Fibroblast of lung (primary cell): ENCODE data around the gene KDM8. TPM values are rescaled to one million over a fixed set of nuclear protein-coding genes. Genes with fewer than 3 reads are reported as not detected.

Experiments used
- DNase-seq, 2 donors: peaks; one replicate each; pipeline versions ENCODE4 v3.0.0 to v3.0.0-alpha.2; 2010; ENCODE audit warnings: low read depth in 2 of 2
- H2AFZ ChIP-seq: 2 replicates; pipeline ENCODE4 v1.5.1; 2012; ENCODE audit warnings: low read length, control low read depth, inconsistent platforms
- H3K27ac ChIP-seq: 2 replicates; pipeline ENCODE4 v1.5.1; 2011; ENCODE audit warnings: low read length, control low read depth; ENCODE audit not compliant: insufficient read depth
- H3K27me3 ChIP-seq: 2 replicates; pipeline ENCODE4 v1.5.1; 2011; ENCODE audit warnings: mild to moderate bottlenecking, low read length; ENCODE audit not compliant: control insufficient read depth, insufficient read depth
- H3K36me3 ChIP-seq: 2 replicates; pipeline ENCODE4 v1.5.1; 2011; ENCODE audit warnings: low read length; ENCODE audit not compliant: control insufficient read depth, insufficient read depth
- H3K4me1 ChIP-seq: 2 replicates; pipeline ENCODE4 v1.5.1; 2011; ENCODE audit warnings: low read length; ENCODE audit not compliant: control insufficient read depth, insufficient read depth; ENCODE audit errors: extremely low read depth
- H3K4me2 ChIP-seq: 2 replicates; pipeline ENCODE4 v1.5.1; 2011; ENCODE audit warnings: low read length, control low read depth; ENCODE audit not compliant: insufficient read depth; ENCODE audit errors: extremely low read depth
- H3K4me3 ChIP-seq, 4 experiments: fragments of 200-600 bp in 1 of 4; sonication (generic) in 1 of 4; replicated peaks in 1 of 4; 2 replicates each; pipeline ENCODE4 v1.5.1; 2011 to 2016; ENCODE audit warnings: low read length in 4 of 4, low read depth in 3 of 4, mild to moderate bottlenecking in 3 of 4, control low read depth in 2 of 4, inconsistent platforms in 1 of 4, mixed read lengths in 1 of 4; ENCODE audit not compliant: insufficient read depth in 1 of 4; ENCODE audit errors: control extremely low read depth in 1 of 4
- H3K79me2 ChIP-seq: 2 replicates; pipeline ENCODE4 v1.5.1; 2012; ENCODE audit warnings: mild to moderate bottlenecking, low read length, inconsistent platforms; ENCODE audit not compliant: control insufficient read depth, insufficient read depth
- H3K9ac ChIP-seq: 2 replicates; pipeline ENCODE4 v1.5.1; 2011; ENCODE audit warnings: mild to moderate bottlenecking, low read length, control low read depth; ENCODE audit not compliant: insufficient read depth
- H3K9me3 ChIP-seq: 2 replicates; pipeline ENCODE4 v1.5.1; 2012; ENCODE audit warnings: low read depth, low read length; ENCODE audit not compliant: control insufficient read depth, insufficient read depth
- H4K20me1 ChIP-seq: 2 replicates; pipeline ENCODE4 v1.5.1; 2011; ENCODE audit warnings: low read length; ENCODE audit not compliant: control insufficient read depth, insufficient read depth; ENCODE audit errors: extremely low read depth
- CTCF ChIP-seq, 2 donors: IDR thresholded peaks in 1 of 2; conservative IDR thresholded peaks in 1 of 2; 1 replicate in 1 of 2; 2 replicates in 1 of 2; pipeline ENCODE4 v1.5.1; 2011 to 2012; ENCODE audit warnings: low read length in 2 of 2, control low read depth in 1 of 2, inconsistent platforms in 1 of 2, low read depth in 1 of 2, mild to moderate bottlenecking in 1 of 2
- EZH2 ChIP-seq: IDR thresholded peaks from 2 replicates; pipeline ENCODE4 v1.5.1; 2012; ENCODE audit warnings: low read length, control low read depth, mild to moderate bottlenecking; ENCODE audit errors: missing control alignments
- polyA plus RNA-seq, 2 donors: library from polyadenylated mRNA; depleted of rRNA in 1 of 2; stranded (reverse) in 1 of 2; unstranded in 1 of 2; fragments of >200 nt; gene quantifications; 2 replicates each; pipeline ENCODE4 v1.2.1, GENCODE V29; 2011 to 2012; ENCODE audit warnings: missing spikeins in 1 of 2
- total RNA-seq: library from RNA; depleted of rRNA; stranded (reverse); fragments of >200 nt; gene quantifications from 2 replicates; pipeline ENCODE4 v1.2.1, GENCODE V29; 2014

Gene KDM8
- total and polyA plus RNA-seq, 2 donors (not counting 1 experiment from before 2014, with no cell fraction given), result 2.0 to 3.6 TPM

DNA sequence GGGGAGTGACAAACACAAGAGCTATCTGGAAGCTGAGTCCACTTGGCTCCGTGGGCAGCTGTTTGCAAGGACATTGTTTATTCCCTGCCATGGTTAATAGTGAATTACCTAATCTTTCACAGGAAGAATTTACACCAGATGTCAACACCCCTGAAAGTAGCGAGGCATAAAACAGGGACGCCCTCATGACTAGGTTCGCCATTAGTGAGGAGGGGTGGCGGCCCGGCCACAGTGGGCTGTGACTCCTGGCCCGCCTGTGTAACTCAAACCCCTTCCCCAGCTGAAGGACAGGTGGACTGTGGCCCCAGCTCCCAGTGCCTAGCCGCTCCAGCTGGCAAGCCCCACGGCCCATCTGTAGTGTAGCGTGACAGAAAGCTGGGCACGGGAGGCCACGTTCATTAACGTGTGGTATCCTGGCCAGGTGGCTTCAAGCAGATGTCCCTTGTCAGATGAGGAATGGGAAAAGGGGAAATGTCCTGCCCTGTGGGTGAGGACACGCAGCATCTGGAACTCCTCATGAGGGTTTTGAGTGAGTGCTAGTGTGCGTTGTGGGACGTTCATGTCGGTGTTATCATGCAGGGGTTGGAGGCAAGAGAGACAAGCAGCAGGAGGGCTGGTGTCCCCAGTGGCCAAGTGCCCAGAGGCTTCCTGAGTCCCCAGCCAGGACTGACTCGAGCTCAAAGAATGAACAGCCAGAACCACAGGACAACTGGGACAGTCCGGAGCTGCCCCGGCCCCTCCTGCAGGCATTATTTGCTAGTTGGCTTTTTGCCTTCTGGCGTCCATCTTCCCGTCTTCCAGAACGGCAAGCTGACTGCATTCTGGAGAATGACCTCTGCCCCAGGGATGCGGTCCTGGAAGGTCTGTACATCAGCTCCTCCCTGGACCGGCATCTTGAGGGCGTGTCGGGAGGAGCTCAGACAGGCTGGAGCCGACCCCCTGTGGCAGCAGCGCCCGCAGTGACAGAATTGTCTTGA, 19.2 kb downstream of the KDM8 start:
- Histone ChIP-seq H3K9ac (peak overlapping the region; percentile 49), H3K4me2 (peak overlapping the region; percentile 21), H2AFZ (peak overlapping the region; percentile 0), H3K4me1 (peaks cover 19% of the 10 kb centered on the region), H3K79me2 (no peaks in the 10 kb centered on the region), H3K4me3 (no peak overlapping the region), H3K9me3 (no peaks in the 10 kb centered on the region), H3K27me3 (no peaks in the 10 kb centered on the region), H4K20me1 (no peaks in the 10 kb centered on the region), H3K36me3 (peaks cover 10% of the 10 kb centered on the region), H3K27ac (peak overlapping the region; percentile 86)
- DNase-seq, result peak; percentile 42 to 80
- TF ChIP-seq CTCF (conservative IDR thresholded peaks at IDR 0.05 in 1 of 2, IDR thresholded peaks at IDR 0.05 in 1 of 2; ENCODE audit: low read depth in 1 of 2, low read length in 2 of 2) (no peak), EZH2 (no peak)

DNA sequence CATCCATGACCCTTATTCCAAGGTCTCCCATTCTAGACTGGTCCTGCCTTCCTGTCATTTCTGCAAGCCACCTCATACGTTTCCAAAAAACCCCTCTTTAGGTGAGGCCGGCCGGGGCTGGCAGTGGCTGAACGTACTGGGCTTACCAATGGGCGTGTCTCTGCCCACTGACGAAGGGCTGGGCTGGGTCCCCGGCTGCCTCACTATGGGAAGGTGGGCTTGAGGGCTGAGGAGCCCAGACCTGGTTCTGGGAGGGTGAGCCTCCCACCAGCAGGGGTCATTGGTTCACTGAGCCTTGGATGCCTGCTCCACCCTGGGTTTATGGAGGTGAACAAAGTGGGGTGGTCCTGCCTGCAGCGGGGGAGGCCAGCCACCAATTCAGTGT, 19.9 kb downstream of the KDM8 start:
- Histone ChIP-seq H3K27ac (peak overlapping the region; percentile 86), H4K20me1 (no peaks in the 10 kb centered on the region), H3K27me3 (no peaks in the 10 kb centered on the region), H3K79me2 (no peaks in the 10 kb centered on the region), H3K4me2 (no peak overlapping the region), H2AFZ (no peak overlapping the region), H3K4me1 (peaks cover 19% of the 10 kb centered on the region), H3K9ac (no peak overlapping the region), H3K4me3 (no peak overlapping the region), H3K9me3 (no peaks in the 10 kb centered on the region), H3K36me3 (peaks cover 10% of the 10 kb centered on the region)
- TF ChIP-seq CTCF (conservative IDR thresholded peaks at IDR 0.05 in 1 of 2, IDR thresholded peaks at IDR 0.05 in 1 of 2; ENCODE audit: low read depth in 1 of 2, low read length in 2 of 2) (no peak), EZH2 (no peak)
- DNase-seq, result no peak

DNA sequence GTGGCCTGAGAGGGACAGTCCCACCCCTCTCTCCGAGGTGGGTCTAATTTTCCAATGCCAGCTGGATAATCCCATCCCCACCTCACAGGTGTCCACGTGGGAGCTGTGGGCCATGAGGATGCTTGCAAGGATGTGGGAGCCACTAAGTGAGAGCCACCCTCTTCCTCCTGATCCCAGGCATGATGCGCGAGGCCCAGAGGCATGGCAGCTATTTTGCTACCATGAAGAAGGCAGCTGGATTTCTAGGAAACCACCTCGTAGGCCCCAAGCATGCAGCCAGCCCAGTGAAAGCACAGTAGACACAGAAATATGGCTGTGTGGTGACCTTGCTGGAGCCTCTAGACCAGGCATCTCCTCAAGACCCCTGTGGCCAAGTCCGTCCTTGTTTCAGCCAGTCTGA, 20.4 kb downstream of the KDM8 start:
- DNase-seq, result no peak
- Histone ChIP-seq H2AFZ (no peak overlapping the region), H3K9ac (no peak overlapping the region), H3K4me2 (no peak overlapping the region), H3K36me3 (peaks cover 10% of the 10 kb centered on the region), H3K79me2 (no peaks in the 10 kb centered on the region), H3K9me3 (no peaks in the 10 kb centered on the region), H3K4me3 (no peak overlapping the region), H3K27me3 (no peaks in the 10 kb centered on the region), H3K4me1 (peaks cover 19% of the 10 kb centered on the region), H3K27ac (peak overlapping the region; percentile 86), H4K20me1 (no peaks in the 10 kb centered on the region)
- no peak for TF ChIP-seq EZH2
- no peak for TF ChIP-seq CTCF (conservative IDR thresholded peaks at IDR 0.05 in 1 of 2, IDR thresholded peaks at IDR 0.05 in 1 of 2; ENCODE audit: low read depth in 1 of 2, low read length in 2 of 2)
